ENCODE data around the gene MBD6.

- TF ChIP-seq CTCF (optimal IDR thresholded peaks at IDR 0.05 in 1 of 3, IDR thresholded peaks at IDR 0.05 in 1 of 3, conservative IDR thresholded peaks at IDR 0.05 in 1 of 3; ENCODE audit: extremely low read depth in 1 of 3, insufficient read depth in 2 of 3, low read length in 3 of 3) (no peak), EZH2 (IDR thresholded peaks at IDR 0.05; ENCODE audit: low read length) (no peak)
These were observed 7.9 kb downstream of the MBD6 start for GRCh38 chr12:57530396-57531142.

Measured in keratinocyte (primary cell).